ENCODE data around the gene GRIN2A.

DNA sequence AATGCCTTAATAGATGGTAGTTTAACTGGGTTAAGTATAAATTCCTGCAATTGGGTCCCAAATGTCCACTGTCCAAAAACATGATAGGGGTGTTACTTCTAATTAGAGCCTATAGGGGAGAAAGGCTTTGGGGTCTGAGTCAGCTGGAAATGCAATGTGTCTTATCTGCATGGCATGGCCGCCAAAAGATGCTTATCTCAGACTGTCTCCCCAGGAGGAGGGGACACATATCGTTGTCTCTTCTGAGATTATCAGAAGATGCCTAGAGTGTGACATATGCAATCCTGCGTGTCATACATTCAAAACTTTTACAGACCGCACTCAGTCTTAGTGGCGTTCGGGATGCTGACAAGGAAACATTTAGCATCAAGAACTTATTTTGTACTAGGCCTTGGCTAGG is 442.9 kb downstream of the GRIN2A start:
- TF ChIP-seq, protein P1, sequence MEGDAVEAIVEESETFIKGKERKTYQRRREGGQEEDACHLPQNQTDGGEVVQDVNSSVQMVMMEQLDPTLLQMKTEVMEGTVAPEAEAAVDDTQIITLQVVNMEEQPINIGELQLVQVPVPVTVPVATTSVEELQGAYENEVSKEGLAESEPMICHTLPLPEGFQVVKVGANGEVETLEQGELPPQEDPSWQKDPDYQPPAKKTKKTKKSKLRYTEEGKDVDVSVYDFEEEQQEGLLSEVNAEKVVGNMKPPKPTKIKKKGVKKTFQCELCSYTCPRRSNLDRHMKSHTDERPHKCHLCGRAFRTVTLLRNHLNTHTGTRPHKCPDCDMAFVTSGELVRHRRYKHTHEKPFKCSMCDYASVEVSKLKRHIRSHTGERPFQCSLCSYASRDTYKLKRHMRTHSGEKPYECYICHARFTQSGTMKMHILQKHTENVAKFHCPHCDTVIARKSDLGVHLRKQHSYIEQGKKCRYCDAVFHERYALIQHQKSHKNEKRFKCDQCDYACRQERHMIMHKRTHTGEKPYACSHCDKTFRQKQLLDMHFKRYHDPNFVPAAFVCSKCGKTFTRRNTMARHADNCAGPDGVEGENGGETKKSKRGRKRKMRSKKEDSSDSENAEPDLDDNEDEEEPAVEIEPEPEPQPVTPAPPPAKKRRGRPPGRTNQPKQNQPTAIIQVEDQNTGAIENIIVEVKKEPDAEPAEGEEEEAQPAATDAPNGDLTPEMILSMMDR (conservative IDR thresholded peaks at IDR 0.05; ENCODE audit: low read length), result no peak
- no peak for TF ChIP-seq EZH2phosphoT487 (IDR thresholded peaks at IDR 0.05; ENCODE audit: borderline replicate concordance, low read depth, low read length)

All from OCI-LY7 (cell line).